Gastrocnemius medialis (tissue), 4 donors: ENCODE measurements around the gene BCL2L1. TPM values are rescaled to one million over a fixed set of nuclear protein-coding genes. Genes with fewer than 3 reads are reported as not detected.

Experiments
- ATAC-seq, 2 donors: fragments of 150-250 bp; one replicate each; pipeline ENCODE4 v1.9.1; 2016
- DNase-seq, 2 donors: peaks; one replicate each; pipeline ENCODE4 v3.0.0-alpha.2; 2019
- H3K27ac ChIP-seq, 4 donors: fragments of 200-600 bp; sonication (generic); 1 replicate in 1 of 4; 2 replicates in 3 of 4; pipeline ENCODE4 v1.5.1; 2016 to 2018; ENCODE audit warnings: mild to moderate bottlenecking in 2 of 4, moderate library complexity in 1 of 4
- H3K27me3 ChIP-seq, 3 donors: fragments of 200-600 bp; sonication (generic) in 2 of 3; 1 replicate in 1 of 3; 2 replicates in 2 of 3; pipeline versions ENCODE4 v1.5.1 to v1.6.0; 2016 to 2019; ENCODE audit warnings: mild to moderate bottlenecking in 1 of 3, moderate library complexity in 1 of 3
- H3K36me3 ChIP-seq, 2 donors: fragments of 200-600 bp; sonication (generic) in 1 of 2; one replicate each; pipeline ENCODE4 v1.5.1; 2017 to 2018
- H3K4me1 ChIP-seq, 2 donors: fragments of 200-600 bp; sonication (generic) in 1 of 2; one replicate each; pipeline ENCODE4 v1.5.1; 2016 to 2017; ENCODE audit warnings: mild to moderate bottlenecking in 2 of 2
- H3K4me3 ChIP-seq, 4 donors: fragments of 200-600 bp; sonication (generic) in 3 of 4; 1 replicate in 1 of 4; 2 replicates in 3 of 4; pipeline ENCODE4 v1.5.1; 2016 to 2019; ENCODE audit warnings: mild to moderate bottlenecking in 2 of 4
- H3K9me3 ChIP-seq, 3 donors: fragments of 200-600 bp; sonication (generic) in 2 of 3; 1 replicate in 1 of 3; 2 replicates in 2 of 3; pipeline ENCODE4 v1.5.1; 2016 to 2019
- CTCF ChIP-seq, 5 experiments: fragments of 450-650 bp in 3 of 5; fragments of 200-600 bp in 2 of 5; sonication (generic) in 2 of 5; IDR thresholded peaks in 4 of 5; conservative IDR thresholded peaks in 1 of 5; 1 replicate in 4 of 5; 2 replicates in 1 of 5; pipeline ENCODE4 v1.5.1; 2016 to 2019; ENCODE audit warnings: antibody characterized with exemption in 5 of 5, mild to moderate bottlenecking in 3 of 5, moderate library complexity in 3 of 5
- POLR2A ChIP-seq, 2 donors: fragments of 450-650 bp; IDR thresholded peaks; one replicate each; pipeline ENCODE4 v1.6.1; 2017; ENCODE audit warnings: antibody characterized with exemption in 2 of 2, mild to moderate bottlenecking in 2 of 2, moderate library complexity in 2 of 2
- in situ Hi-C, 4 donors: fragments of 200-750 bp; cut with MboI; loops; one replicate each; pipeline versions ENCODE4 v1.15.0 to v1.8.0; 2017; ENCODE audit warnings: low sequenced_read_pairs in 4 of 4
- intact Hi-C: fragments of 100-400 bp; cut with DNase I; formaldehyde crosslinking; loops from one replicate; pipeline ENCODE4 v1.15.1; 2023; ENCODE audit warnings: low total_unique reads
- total RNA-seq, 4 donors: library from RNA; depleted of rRNA; stranded (reverse); fragments of >200 nt; gene quantifications; one replicate each; pipeline versions ENCODE4 v1.1.0 to v1.2.3, GENCODE V29; 2016

BCL2L1 gene
- total RNA-seq, result 10 to 100 TPM; 41.5 to 87.8 (median 55.3) TPM

GRCh38 chr20:31722257-31723068, at the start of gene BCL2L1:
TSS of gene BCL2L1 (minus strand) at chr20:31722868. CDS start at chr20:31722218, 650 bp downstream.
- TF ChIP-seq CTCF (IDR thresholded peaks at IDR 0.05 in 4 of 5, conservative IDR thresholded peaks at IDR 0.05 in 1 of 5), result peak; percentile 69 to 87 (median 79)
- TF ChIP-seq POLR2A (IDR thresholded peaks at IDR 0.05), result peak; percentile 75 to 87
- peaks cover 27 to 33% of the 10 kb centered on the region in 2 donors for H3K4me1 ChIP-seq
- peaks cover 0 to 17% of the 10 kb centered on the region in 2 donors for H3K36me3 ChIP-seq
- H3K27ac ChIP-seq, result peak within 1 kb of the TSS; percentile 97 to 98 (median 97)
- H3K4me3 ChIP-seq, result peak within 1 kb of the TSS; percentile 76 to 87 (median 82)
- H3K27me3 ChIP-seq, result no peaks in the 10 kb centered on the region
- in situ Hi-C loops, result loop anchor here in 2 of 4 donors (5.0 kb wide), 1 partner anchor 60 kb away; no protein-coding TSS in a partner anchor
- H3K9me3 ChIP-seq, result no peaks in the 10 kb centered on the region
- intact Hi-C loops, result loop anchor here (1.0 to 10.0 kb wide), 5 partner anchors 17 to 232 kb away; partner anchors contain the start of genes PDRG1 and TPX2
- peak; percentile 86 to 89 for DNase-seq
- peak; percentile 68 to 69 for ATAC-seq

DNA sequence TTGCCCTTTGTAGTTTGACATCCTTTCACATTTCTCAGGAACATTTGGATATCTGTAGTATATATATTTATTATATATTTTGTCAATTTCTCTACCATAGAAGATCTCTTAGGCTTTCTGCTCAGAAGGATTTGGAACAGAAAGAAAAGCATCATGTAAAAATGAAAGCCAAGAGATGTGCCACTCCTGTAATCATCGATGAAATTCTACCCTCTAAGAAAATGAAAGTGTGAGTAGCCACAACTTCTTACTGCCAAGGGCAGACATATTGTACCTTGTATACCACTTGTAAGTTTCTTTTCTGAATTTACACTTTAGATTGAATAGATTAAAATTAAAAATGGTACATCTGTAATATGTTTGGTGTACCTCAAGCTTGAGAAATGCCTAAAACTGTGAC, 47.6 kb upstream of the BCL2L1 start:
- in situ Hi-C loops, result no loop called here

GRCh38 chr20:31769681-31770080, 47.0 kb upstream of the BCL2L1 start:
- H3K27me3 ChIP-seq, result no peaks in the 10 kb centered on the region
- intact Hi-C loops, result no loop called here
- in situ Hi-C loops, result no loop called here
- ATAC-seq (no peak), DNase-seq (no peak)
- no peak overlapping the region for H3K27ac ChIP-seq
- H3K9me3 ChIP-seq, result no peaks in the 10 kb centered on the region
- no peaks in the 10 kb centered on the region for H3K4me1 ChIP-seq
- TF ChIP-seq CTCF (IDR thresholded peaks at IDR 0.05 in 4 of 5, conservative IDR thresholded peaks at IDR 0.05 in 1 of 5) (no peak), POLR2A (IDR thresholded peaks at IDR 0.05) (no peak)
- H3K36me3 ChIP-seq, result no peaks in the 10 kb centered on the region
- no peak overlapping the region for H3K4me3 ChIP-seq

More for the DNA sequence above, 47.6 kb upstream of the BCL2L1 start:
- intact Hi-C loops, result no loop called here
- ATAC-seq (no peak), DNase-seq (no peak)
- Histone ChIP-seq H3K27ac (no peak overlapping the region), H3K9me3 (no peaks in the 10 kb centered on the region), H3K27me3 (no peaks in the 10 kb centered on the region), H3K36me3 (no peaks in the 10 kb centered on the region), H3K4me3 (no peak overlapping the region), H3K4me1 (no peaks in the 10 kb centered on the region)
- TF ChIP-seq CTCF (IDR thresholded peaks at IDR 0.05 in 4 of 5, conservative IDR thresholded peaks at IDR 0.05 in 1 of 5) (no peak), POLR2A (IDR thresholded peaks at IDR 0.05) (no peak)

- no peaks in the 10 kb centered on the region for H3K4me1 ChIP-seq
- H3K27ac ChIP-seq, result no peak overlapping the region
- no peaks in the 10 kb centered on the region for H3K27me3 ChIP-seq
- TF ChIP-seq CTCF (IDR thresholded peaks at IDR 0.05 in 4 of 5, conservative IDR thresholded peaks at IDR 0.05 in 1 of 5) (no peak), POLR2A (IDR thresholded peaks at IDR 0.05) (no peak)
- H3K4me3 ChIP-seq, result no peak overlapping the region
- no peaks in the 10 kb centered on the region for H3K9me3 ChIP-seq
- H3K36me3 ChIP-seq, result no peaks in the 10 kb centered on the region
- in situ Hi-C loops, result no loop called here
- ATAC-seq (no peak), DNase-seq (no peak)
- intact Hi-C loops, result no loop called here
Observed at GRCh38 chr20:31767805-31768204, 45.1 kb upstream of the BCL2L1 start.
